NCI-H524 treated with DMSO at 0.1 percent for 48 hours (cell line): ENCODE data around the gene INPP5J.

ENCODE experiments used
- DNase-seq: peaks from one replicate; lab custom pipeline; 2025; lab: John Stamatoyannopoulos, UW

The INPP5J gene

DNA sequence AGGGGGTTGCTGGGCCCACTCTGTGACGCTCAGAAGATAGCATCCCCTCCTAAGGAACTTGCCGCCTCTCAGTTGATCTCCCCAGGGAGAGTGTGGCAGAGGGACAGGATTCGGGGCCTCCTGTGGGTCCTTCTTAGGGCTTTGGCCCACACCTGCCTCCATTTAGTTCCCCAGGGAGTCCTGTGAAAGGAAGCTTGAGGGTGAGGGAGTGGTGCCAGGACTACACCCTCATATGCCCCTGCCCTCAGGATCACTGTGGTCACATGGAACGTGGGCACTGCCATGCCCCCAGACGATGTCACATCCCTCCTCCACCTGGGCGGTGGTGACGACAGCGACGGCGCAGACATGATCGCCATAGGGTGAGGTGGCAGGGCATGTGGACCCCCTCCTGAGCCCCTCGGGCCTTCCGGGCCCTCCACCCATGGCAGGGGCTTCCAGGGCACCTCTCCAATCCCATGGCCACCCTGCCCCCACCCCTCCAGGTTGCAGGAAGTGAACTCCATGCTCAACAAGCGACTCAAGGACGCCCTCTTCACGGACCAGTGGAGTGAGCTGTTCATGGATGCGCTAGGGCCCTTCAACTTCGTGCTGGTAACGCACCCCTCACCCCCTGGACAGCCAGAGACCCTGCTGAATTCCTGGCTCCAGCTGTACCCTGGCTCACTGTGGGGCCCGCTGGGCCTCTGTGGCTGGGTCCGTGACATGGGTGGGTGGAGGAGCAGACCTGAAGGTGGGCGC, 3.5 kb downstream of the INPP5J start:
- no peak for DNase-seq

DNA sequence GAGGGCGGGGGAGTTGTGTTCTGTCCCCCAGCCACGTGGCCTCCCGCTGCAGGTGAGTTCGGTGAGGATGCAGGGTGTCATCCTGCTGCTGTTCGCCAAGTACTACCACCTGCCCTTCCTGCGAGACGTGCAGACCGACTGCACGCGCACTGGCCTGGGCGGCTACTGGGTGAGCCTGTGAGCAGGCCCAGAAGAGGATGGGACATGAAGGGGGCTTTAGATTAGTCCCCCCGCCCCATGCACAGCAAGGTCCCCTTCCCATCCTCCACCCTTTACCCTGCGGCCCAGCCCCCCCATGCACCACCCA, 4.1 kb downstream of the INPP5J start:
- no peak for DNase-seq

DNA sequence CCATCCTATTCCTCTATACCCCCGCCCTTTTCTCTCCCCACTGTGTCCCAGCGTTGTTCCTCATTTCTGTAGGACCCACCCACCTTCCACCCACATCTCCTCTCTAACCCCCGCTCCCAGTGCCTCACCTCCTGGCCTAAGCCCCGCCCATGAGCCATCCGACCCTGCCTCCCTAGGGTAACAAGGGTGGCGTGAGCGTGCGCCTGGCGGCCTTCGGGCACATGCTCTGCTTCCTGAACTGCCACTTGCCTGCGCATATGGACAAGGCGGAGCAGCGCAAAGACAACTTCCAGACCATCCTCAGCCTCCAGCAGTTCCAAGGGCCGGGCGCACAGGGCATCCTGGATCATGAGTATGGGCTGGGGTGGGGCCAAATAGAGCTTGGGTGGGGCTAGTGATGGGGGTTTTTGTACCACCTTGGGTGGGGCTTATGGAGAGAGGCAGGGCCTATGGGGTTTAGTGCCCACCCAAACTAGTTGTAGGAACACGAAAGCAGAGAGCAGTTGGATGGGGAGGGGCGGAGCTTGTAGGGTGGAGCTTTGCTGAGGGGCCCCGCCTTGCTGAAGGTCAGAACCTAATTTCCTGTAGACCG, 4.5 kb downstream of the INPP5J start:
- DNase-seq = no peak

DNA sequence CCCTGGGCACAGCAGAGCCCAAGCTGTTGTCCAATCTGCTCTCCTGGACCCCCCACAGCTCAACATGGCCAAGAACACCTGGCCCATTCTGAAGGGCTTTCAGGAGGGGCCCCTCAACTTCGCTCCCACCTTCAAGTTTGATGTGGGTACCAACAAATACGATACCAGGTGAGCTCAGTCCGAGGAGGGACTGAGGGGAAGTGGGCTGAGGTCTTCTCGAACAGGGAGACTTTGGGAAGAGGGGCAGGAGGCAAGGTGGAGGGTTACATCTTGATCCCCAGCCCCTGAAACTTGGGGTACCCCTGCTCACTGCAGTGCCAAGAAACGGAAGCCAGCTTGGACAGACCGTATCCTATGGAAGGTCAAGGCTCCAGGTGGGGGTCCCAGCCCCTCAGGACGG, 5.4 kb downstream of the INPP5J start:
- DNase-seq = no peak

DNA sequence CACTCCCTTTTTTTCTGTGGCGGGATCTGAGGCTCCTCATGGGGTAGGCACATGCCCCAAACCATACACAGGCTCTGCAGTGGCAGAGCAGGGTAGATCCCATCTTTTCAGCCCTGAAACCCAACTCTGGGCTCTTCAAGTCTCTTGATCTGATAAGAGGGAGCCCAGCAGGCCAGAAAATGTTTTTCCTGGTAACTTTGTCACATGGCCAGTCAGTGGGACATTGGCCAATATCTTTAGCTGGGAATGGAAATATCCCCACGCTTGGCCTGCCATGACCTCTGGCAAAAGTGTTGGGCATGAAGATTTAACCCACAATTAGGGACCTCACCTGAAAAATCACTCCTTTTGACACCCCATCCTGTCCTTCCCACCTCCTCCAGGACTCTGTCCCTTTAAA, 8.1 kb downstream of the INPP5J start:
- no peak for DNase-seq

DNA sequence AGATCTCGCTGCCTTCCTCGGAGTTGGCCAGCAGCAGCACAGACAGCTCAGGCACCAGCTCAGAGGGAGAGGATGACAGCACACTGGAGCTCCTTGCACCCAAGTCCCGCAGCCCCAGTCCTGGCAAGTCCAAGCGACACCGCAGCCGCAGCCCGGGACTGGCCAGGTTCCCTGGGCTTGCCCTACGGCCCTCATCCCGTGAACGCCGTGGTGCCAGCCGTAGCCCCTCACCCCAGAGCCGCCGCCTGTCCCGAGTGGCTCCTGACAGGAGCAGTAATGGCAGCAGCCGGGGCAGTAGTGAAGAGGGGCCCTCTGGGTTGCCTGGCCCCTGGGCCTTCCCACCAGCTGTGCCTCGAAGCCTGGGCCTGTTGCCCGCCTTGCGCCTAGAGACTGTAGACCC, 11.1 kb downstream of the INPP5J start:
- DNase-seq = no peak

DNA sequence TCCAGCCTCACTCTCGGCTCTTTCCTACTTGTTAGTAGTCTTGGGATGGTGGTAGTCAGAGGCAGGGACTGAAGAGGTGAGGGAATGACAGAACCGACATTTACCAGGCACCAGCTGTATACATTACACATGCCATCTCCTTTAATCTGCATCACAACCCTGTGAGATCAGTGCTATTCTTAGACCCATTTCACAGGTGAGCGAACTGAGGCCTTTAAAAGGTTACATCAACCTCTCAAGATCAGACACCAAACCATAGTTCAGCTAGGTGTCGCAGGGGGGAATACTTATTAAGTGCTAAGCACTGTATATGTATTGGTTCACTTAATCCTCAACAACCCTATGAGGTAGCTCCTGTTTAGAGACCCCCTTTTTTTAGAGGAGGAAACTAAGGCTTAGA, 11.9 kb downstream of the INPP5J start:
- no peak for DNase-seq

DNA sequence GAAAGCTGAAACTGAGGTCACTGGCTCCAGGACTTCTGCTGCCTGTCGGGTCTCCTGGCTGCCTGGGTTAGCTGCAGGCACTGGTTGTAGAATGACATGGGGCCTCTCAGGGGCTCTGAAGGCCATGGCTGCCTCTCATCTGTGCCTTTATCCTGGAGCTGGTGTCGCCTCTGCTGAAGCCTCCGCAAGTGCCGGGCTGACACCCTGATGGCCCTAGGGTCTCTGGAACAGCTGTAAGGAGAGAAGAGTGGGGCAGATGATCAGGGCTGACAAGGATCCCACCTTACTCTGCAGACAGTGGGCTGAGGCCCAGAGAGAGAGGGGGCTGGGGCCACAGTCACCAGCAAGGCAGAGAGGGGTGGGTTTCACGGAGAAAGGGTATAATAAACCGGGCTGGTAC, 12.9 kb downstream of the INPP5J start:
- no peak for DNase-seq

DNA sequence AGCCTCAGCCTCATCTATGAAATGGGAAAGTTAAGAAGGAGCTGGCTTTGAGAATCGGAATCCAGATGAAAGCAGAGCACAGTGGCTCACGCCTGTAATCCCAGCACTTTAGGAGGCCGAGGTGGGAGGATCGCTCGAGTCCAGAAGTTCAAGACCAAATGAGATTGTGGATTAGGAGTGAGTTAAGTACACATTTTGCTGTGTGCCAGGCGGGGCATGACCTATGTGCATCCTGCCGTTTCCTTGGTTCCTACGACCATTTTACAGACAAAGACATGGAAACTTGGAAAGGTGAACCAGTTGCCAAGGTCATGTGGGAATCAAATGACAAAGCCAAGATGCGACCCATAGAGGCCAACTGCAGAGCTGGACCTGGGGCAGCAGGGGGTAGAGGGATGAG, 13.4 kb downstream of the INPP5J start:
- no peak for DNase-seq

DNA sequence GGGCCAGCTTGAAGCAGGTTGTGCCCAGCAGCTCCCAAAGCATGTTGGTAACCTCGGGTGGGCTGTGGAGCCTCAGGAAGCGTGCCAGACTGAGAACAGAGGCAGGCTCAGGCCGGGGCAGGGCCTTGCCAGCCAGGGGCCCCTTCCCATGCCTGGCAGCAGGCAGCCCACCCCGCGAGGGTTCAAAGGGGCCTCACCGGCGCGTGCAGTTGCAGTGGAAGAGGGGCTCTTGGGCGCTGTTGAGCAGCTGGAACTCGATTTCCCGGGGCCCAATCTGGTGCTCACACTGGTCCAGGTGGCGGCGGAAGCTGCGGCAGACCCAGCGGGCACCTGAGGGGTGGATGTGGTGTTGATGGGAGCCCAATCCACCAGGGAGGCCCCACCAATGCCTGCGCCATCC, 13.9 kb downstream of the INPP5J start:
- no peak for DNase-seq

DNA sequence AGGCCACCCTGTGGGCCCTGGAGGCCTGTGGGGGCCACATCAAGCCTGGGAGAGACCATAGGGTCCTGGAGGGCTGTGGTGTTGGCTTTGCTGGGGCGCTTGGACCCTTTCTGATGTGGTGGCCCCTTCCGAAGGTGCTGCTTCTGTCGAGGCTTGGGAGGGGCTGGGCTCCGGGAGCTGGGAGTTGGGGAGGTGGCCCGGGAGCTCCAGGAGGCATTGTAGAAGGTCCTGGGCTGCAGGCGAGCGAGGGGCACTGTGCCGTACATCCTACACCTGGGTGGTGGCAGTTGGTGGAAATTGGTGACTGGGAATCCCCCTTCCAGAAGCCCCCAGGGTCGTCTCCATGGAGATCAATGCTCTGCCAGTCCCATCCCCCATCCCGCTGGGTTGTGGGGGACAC, 15.0 kb downstream of the INPP5J start:
- no peak for DNase-seq

DNA sequence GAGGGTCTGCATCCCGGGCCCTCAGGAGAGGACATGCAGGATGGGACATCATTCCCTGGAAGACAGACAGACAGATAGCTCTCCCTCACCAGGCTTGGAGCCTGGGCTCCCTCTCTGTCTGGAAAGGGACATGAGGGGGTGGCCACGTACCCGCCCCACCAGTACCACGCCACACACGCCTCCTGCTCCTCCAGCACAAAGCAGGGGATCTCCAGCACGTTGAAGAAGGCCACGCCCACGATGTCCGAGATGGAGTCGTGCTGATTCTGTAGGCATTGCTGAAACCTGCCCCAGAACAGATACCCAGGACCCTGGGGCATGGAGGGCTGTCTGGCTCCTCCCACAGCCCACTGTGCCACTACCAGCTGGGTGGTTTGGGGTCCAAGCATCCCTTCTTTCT, 15.4 kb downstream of the INPP5J start:
- no peak for DNase-seq

DNA sequence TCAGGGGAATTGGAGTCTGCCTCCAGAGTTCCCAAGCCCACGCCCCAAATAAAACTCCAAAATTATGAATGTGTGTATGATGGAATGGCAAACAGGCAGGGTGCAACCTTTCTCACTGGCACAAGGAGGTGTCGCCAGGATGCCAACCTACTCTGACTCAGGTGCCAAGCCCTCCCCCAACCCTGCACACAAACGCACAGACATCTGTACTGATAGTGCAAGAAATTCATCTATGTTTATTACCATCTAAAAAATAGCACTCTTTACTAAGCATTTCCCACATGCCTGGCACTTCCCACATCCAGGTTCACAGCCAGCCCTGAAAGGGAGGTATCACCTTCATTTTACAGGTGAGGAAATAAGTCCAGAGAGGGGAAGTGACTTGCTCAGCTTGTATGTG, 16.3 kb downstream of the INPP5J start:
- no peak for DNase-seq

DNA sequence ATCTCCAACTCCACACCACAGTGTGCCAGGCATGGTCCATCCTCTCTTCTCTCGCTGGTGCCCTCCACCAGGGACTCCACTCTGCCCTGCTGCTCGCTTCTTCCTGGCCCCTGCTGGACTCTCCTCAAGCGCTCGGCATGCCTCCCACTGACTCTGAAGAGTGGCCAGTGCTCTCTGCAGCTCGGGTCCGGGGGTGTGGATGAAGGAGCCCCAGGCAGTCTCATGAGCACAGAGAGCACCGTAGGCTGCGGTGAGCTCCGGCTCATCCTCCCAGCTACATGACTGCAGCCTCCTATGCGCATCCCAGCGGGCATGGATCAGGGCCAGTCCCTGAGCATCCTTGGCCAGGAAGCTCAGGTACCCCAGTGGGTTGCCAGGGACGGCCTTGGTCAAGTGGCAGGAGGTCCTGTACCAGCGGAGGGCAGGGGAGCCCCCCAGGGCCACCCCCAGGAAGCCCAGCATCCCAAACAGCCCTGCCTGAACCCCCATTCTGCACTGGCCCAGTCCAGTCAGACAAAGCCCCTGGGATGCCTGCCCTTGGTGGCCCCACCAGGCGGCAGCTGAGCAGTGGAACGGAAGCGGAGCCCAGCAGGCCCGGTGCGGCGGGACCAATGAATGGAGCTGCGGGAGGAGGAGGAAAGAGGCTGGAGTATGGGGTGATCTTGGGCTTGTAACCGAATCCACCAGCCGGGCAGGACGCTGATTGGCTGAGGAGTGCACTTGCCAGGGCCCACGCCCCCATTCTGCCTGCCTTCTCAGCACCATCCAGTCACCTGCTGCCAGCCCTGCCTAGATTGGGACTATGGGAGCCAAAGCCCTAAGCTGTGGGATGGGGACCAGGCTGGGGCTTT, 17.3 kb downstream of the INPP5J start, which contains the start of gene PLA2G3:
Gene PLA2G3, minus strand, starts transcription at position 643 of the 851 bp plus-strand sequence. Its CDS starts 154 bp downstream, at position 489.
- peak; percentile 86 for DNase-seq

DNA sequence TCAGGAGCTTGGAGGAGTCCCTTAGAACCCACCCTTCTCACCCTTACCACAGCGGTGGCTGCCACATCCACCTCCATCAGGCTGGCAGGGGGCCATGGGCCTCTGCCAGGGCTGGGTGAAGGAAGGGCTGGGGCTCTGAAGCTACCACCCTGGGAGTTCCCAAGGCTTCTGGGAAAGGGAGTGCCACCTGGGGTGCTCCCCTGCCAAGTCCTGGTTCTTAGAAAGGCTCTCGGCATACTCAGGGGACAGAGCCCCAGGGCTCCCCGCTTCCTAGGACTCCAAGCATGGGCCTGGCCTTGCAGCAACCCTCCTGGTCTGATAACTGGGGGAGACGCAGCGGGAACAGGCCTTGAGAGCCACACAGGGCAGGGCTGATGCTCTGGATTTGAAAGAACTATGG, 18.0 kb downstream of the INPP5J start:
- no peak for DNase-seq

DNA sequence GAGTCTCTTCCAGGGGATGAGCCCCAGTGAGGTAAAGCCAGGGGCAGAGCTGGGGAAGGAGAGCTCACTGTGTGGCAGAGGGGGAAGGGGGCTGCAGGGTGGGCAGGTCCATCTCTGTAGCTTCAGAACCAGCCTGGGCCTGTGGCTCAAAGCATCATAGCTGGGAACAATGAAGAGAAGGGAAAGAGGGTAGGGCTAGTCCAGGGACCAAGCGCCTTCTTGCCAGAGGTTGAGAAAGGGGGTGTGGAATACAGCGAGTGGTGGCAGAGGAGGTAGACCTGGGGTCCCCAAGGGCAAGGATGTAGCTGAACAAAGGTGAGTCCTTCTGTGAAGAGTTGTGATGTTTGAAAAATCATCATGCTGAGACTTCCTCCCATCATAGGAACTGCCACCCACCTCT, 18.8 kb downstream of the INPP5J start:
- no peak for DNase-seq

DNA sequence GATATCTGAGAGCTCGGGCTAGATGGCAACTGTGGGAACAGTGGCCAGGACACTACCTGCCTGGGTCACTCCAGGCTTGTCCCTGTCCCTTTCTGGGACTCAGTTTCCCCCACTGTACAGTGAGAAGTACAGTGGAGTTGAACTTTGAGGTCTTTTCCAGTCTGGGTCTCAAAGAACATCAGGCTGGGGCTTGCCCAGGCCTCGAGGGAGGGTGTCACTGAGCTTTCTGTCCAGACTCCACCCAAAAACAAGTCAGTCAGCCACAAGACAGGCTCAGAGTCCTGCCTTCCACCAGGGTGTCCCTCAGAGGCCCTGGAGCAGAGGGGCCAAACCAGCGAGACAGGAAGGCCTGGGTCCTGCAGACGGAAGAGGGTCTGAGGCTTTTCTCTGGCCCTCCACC, 19.5 kb downstream of the INPP5J start:
- DNase-seq = no peak

DNA sequence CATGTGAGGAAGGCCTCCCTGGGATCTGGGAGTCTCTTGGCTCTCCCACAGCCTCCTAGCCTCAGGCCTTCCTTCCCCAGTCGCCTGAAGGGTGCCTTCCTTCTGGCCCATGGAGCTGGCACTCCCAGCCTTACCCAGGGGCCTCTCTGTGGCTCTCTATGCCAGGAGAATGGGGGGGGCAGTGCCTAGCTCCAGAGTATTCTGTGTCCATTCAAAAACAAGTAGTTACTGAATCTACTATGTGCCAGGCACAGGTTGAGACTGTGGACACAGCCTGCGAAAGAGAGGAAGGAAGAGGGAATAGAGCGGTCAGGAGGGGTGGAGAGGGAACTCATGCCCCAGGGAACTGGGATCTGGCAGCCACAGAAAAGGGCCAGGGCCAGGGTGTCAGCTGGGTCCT, 20.3 kb downstream of the INPP5J start:
- DNase-seq = no peak

DNA sequence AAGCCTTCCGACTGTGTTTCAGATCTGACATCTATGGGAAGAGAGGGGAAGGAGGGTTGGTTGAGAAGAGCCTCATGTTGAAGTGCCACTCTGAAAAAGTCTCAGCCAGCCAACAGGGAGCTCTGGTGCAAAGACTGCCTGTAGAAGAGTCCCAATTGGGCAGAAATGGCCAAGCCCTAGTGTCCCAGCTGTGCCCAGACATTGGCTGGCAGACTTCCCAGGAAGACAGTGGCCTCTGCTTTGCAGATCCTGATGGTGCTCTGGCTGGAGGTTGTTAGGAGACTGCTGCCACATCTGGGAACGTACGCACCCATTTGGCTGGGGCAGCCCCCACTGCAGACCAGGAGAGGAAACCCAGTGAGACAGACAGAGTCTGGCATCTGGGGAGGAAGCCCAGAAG, 20.8 kb downstream of the INPP5J start:
- no peak for DNase-seq

DNA sequence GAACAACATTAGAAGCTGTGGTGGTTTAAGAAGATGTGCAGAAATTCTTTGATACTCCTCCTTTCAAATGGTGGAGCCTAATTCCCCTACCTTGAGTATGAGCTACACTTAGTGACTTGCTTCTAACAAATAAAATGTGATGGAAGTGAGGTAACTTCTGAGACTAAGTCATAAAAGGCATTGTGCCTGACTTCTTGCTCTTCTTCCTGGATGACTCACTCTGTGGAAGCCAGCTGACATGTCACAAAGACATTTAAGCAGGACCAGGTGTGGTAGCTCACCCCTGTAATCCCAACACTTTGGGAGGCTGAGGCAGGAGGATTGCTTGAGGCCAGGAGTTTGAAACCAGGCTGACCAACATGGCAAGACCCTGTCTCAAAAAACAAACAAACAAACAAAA, 21.5 kb downstream of the INPP5J start:
- DNase-seq = no peak

DNA sequence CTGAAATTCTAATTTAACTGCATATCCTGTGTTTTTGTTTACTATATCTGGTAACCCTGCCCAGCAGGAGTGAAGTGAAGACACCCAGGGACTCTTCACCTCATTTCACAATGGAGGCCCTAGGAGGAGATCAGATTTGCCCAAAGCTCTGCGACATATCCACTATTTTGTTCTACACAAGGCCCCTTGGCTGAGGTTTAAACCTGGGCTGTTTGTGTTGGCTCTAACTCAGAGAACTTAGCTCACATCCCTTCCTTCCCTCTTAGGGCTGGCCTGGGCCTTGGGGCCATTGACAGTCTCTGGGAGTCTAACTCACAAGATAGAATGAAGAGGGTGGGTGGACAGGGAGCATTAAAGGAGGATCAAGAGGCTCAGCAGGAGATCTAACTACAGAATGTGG, 25.7 kb downstream of the INPP5J start:
- DNase-seq = no peak

DNA sequence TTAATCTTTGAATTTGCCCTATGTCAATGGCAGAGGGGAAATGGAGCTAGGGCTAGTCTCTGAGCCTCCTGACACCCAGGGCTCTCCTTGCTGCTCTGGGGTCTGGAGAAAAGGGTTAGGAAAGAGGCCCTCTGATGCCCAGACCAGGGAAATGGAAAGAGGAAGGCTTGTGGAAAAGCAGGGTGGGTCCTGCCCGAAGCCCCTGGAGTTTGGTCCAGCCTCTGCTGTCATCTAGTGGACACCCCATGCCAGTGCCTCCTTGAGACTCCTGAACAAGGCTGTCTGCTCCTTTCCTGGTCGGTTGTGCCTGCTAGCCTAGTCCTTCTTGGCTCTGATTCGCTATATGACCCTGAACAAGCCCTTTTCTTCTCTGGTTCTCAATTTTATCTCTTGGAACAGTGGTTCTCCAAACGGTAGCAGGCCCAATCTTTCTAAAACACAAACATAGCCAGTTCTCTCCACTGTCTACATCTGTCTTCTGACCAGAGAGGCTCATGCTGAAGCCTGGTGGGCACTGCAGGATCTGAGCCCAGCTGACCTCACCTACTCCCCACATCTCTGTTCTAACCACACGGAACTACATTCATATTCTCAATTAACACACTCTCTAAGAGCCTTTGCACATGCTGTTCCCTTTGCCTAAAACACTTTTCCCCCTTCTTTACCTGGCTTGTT, 26.3 kb downstream of the INPP5J start:
- DNase-seq = peak; percentile 5

DNA sequence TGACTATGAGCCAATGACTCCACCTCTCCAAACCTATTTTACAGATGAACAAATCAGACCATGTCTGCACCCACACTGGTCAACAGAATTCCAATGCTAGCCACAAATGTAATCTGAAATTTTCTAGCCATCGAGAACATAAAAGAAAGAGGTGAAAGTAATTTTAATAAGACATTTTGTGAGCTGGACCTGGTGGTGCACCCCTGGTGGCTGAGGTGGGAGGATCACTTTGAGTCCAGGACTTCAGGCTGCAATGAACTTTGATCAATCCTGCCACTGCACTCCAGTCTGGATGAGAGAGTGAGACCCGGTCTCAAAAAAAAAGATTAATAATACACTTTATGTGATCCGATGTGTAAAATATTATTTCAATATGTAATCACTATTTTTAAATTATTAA, 27.8 kb downstream of the INPP5J start:
- no peak for DNase-seq
